ENCODE data around the gene OR5B12.
"Not testable (repeated sequence)": the region's sequence is repeated elsewhere in the genome, so short reads cannot be mapped to it uniquely, and the experiment has no call there.

Gene OR5B12

DNA sequence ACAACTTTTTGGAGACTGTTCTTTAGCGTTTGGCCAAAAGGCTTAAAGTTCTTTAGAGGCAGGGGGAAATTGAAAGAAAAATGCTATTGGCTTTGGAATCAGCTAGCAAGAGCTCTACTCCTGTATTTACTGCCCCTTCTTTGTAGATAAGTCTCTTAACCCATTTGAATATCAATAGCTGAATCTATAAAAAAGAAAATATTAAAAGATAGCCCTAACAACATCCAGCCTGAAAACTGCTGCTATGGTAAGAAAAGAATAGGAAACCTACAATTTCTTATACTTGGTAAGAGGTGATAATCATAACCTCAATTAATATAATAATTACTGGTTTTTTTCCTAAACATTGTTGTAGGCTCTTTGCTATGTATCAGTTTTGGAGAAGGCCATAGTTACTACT, at the start of gene OR5B12:
Gene OR5B12, minus strand, starts transcription at position 101 of the 400 bp plus-strand sequence. CDS start 2,085 bp downstream, outside the sequence.
- DNase-seq, result no peak

DNA sequence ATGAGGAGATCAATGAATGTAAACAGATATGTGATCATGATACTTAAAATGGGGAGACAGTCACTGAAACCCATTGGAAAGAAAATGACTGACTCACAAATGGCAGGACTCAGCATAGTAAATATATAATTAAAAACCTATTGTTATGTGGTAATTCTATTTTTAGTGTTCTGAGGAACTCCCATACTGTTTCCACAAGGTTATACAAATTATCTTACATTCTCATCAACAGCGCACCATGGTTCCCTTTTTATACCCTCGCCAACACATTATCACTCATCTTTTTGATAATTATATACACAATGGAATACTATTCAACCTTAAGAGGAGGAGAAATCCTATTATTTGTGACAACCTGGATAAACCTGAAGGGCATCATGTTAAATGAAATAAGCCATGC, 48.8 kb upstream of the OR5B12 start:
- no peak for DNase-seq

DNA sequence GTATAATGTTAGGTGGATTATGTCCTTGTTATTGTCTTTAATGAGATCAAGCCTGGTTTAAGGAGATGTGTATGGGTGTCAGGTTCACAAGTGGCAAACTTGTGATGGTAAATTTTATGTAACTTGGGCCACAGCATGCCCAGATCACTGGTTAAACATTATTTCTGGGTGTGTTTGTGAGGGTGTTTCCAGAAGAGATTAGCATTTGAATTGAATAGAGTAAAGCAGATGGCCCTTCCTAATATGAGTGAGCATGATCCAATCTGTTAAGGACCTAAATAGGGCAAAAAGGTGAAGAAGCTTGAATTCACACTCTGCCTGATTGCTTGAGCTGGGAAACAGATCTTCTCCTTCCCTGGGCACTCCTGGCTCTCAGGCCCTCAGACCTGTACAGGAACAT, 45.1 kb upstream of the OR5B12 start:
- DNase-seq, result no peak

DNA sequence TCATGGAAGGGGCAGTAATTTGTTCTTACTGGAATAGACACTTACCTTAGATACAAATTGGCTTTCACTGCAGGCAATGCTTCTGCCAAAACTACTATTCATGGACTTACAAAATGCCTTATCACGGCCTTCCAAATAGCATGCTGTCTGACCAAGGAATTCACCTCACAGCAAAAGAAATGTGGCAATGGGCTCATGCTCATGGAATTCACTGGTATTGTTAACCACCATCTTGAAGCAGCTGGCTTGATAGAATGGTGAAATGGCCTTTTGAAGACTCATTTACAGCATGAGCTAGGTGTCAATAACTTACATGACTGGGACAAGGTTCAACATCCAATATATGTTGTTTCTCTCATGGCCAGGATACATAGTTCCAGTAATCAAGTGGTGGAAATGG, 43.9 kb upstream of the OR5B12 start:
- DNase-seq, result no peak

DNA sequence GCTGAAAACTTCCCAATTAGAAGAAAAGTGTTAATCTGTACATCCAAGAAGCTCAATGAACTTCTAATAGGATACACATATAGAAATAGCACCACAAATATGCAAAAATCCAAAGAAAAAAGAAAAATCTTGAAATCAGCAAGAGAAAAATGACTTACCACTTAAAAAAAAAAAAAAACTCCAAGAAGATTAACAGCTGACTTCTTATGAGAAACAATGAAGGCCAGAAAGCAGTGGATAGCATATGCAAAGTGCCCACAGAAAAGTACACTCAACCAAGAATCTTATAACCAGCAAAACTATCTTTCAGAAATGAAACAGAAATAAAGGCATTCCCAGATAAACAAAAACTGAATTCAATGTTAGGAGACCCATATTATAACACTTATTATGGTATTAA, 29.9 kb upstream of the OR5B12 start:
- DNase-seq, result no peak

DNA sequence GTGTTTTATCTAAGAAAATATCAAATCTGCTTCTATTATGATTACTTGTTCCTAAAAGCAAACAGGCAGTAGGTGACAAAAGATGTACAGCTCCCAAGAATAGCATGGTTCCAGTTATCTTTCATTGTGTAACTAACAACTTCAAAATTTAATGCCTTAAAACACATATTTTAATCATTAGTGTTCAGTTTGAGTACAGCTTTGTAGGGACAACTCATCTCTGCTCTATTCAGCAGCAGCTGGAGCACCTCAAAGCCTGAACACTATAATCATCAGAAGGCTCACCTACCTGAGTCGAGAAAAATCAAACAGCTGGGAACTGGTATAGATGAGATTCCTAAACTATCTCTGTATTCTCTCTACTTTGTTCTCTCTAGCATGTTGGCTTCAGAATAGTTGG, 24.3 kb upstream of the OR5B12 start:
- no peak for DNase-seq

DNA sequence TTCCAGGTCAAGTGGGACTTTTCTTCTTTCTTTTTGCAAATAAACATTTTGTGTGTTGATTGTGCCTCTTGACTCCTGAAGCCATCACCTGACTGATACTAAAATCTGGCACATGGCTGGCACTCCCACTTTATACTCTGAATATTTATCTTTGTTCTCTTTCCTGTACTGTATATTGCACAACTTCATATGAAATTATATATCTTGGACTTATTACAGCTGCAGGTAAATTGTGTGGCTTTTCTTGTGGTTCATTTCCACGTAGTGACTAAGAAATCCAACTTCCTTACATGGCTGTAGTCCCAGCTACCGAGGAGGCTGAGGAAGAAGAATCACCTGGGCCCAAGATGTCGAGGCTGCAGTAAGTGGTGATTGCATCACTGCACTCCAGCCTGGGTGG, 23.7 kb upstream of the OR5B12 start:
- DNase-seq, result no peak

DNA sequence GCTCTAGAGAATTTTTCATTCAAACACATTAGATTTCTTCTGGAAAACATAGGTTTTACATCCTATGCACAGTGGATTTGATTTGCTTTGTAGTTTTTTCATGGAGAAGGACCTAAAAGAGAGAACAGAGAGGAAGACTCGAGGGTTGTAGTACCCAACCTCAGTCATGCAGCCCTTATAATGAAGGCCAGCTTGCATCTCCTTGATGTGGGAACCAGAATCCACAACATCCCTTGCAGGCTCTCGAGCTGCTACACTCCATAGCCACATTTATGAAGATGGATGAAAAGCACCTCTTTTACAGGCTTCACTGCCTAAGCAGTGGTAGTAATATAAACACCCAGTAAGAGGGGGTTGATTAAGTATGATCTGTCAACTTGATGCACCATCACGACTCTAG, 9.5 kb upstream of the OR5B12 start:
- DNase-seq, result no peak

DNA sequence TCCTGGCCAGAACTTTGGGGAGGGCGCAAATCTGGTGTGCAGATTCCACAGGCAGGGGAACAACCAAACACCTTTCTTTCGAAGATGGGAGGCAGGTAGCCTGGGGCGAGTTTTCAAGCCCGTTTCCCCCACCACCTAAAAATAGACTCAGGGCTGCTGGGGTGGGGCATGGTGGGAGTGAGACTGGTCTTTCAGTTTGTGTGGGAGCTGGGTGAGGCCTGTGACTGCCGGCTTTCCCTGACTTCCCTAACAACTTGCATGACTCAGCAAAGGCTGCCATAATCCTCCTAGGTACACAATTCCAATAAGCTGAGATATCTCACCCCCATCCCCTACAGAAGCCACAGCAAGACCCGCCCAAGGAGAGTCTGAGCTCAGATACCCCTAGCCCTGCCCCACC, 4.3 kb upstream of the OR5B12 start:
- no peak for DNase-seq

DNA sequence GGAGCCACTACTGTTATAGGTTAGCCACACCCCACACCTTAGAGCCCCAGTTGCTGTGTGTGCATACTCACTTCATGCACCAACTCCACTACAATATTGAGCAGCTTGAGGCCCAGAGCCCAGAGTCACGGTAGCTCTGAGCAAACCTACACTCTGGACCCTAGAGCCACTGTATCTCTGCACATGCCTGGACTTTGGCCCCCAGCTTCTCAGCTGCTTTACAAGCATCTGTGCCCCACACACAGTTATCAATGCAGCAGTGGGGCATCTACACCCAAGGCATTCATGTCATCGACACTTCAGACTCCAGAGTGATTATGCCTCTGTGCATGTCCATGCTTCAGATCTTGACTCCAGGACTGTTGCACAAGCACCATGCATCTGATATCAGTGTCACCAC, 2.3 kb upstream of the OR5B12 start:
- DNase-seq, result no peak

DNA sequence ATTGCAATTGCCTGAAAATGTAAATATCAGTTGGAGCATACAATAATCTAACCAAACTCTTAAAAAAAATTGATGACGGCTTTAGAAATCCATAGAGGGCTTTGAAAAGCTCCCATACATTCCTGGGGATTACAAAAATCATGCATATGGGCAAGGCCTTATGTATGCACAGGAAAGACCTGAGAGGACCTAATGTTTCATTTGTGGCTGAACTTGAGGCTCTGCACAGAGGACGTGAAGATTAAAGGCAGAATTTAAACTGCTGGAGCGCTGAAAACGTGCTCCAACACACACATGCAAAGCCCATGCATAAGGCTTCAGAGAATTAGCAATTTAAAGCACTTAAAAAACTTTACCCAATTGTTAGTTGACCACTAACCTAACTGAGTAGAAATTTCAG, 3.5 kb downstream of the OR5B12 start:
- no peak for DNase-seq

DNA sequence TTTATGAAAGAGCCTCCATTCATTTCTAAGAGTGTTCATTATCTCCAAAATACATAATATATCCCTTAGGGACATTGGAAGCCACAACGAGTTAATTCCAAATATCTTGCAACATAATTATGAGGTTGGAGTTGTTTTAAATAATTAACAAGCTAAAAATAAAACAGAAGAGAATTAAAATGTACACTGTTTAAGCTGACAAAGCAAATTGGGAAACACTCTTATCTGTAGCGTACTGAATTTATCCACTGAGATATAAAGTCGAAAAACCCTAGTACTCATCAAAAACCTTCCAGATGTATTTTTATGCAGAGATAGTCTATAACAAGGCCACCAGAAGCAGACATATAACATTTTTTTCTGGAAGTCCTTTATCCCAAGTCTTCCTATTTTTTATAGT, 7.8 kb downstream of the OR5B12 start:
- DNase-seq, result no peak

DNA sequence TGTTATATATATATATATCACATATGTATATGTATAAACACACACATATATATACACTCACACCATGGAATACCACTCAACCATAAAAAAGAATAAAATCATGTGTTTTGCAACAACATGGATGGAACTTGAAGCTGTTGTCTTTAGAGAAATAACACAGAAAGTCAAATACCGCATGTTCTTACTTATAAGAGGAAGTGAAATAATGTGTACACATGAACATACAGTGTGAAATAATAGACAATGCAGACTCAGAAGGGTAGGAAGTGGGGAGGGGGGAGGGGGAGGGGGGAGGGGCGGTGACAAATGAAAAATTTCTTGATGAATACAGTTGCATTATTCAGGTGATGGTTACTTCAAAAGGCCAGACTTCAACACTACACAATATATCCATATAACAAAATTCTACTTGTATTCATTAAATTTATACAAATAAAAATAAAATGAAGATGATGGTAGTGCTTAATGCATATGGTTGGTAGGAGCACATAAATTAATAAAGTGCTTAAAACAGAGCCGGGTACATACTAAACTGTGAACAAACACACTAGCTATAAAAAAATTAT, 8.3 kb downstream of the OR5B12 start:
- DNase-seq, result no peak

DNA sequence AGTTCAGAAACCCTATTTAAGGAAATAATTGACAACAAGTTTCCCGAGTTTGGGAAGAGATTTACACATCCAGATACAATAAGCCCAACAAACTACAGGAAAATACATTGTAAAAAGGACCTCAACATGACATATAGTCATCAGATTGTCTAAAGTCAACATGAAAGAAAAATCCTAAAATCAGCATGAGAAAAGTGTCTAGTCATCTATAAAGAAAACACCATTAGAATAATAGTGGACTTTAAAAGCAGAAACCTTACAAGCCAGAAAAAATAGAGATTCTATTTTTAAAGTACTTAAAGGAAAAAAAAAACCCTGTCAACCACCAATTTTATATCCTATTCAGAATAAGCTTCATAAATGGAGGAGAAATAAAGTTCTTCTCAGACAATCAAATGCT, 12.8 kb downstream of the OR5B12 start:
- DNase-seq, result no peak

DNA sequence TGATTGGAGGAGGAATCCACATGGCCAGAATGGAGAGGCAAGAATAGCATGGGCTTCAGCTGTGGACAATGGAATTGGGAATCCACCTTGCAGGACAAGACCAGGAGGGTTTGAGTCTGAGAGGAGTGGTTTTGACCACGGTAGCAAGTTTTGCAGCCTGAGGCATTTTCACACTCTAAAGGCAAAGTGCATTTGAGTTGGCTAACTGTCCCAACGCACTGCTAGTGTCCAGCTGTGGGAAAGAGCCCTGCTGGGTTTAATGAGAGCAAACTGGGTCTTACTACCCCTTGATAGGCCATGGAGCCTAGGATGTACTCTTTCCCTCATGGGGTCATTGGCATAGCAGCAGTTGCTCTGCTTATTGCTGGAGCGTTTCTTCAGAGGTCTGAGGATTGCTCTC, 14.0 kb downstream of the OR5B12 start, which contains the start of gene OR5B2:
Gene OR5B2, minus strand, starts transcription at position 101 of the 400 bp plus-strand sequence. CDS start 4,860 bp downstream, outside the sequence.
- DNase-seq, result no peak

DNA sequence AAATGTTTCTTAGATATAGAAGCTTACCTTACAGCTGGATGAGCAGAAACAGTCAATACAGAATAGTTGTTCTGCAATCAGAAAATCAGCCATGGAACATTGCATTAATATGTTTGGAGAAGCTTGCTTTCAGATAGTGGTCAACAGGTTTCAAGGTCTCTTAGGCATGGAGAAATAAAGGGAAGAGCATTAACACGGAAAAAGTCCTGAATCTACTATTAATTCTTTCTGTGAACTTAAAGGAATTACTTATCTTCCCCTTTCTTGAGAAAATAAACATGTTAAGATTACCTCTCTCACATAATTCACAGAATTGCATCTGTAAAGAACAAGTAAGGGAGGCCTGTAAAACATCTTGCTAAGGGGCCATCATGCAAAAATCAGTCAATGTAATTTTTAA, 35.3 kb downstream of the OR5B12 start, which contains the start of gene OR5B3:
Gene OR5B3, minus strand, starts transcription at position 101 of the 400 bp plus-strand sequence. CDS start 3,465 bp downstream, outside the sequence.
- no peak for DNase-seq

DNA sequence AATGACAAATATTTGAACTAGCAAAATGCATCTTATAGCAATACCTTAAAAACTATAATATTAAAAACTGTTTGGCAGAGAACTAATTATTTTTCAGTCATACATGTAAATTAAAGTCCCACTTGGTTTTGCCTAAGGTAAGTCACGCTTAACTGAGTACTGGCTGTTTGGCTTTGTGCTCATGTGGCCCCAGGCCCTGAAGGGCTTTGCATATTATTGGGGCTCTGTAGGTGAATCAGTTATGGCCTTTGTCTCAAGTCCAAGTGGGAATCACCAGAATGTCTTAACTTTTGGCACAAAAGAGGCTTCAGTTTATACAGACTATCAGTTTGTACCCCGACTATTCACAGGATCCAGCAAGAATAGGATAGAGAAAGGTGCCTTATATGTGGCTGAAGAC, 42.4 kb downstream of the OR5B12 start:
- not testable (repeated sequence) for DNase-seq

DNA sequence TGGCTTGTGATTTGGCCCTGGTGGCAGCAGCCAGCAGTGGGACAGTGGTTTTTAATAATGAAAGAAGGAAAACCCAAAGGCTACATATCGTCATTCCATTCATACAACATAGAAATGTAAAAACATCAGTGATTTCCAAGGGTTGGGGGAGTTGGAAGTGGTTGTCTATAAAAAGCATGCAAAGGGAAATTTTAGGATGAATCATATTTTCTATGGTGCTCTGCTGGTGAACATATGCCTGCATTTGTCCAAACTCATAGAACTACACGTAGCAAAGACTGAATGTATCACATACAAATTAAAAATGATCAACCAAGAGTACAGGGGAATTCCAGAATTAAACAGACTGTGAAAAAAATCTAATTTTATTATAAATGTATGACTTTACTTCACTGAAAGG, 46.5 kb downstream of the OR5B12 start:
- no peak for DNase-seq

DNA sequence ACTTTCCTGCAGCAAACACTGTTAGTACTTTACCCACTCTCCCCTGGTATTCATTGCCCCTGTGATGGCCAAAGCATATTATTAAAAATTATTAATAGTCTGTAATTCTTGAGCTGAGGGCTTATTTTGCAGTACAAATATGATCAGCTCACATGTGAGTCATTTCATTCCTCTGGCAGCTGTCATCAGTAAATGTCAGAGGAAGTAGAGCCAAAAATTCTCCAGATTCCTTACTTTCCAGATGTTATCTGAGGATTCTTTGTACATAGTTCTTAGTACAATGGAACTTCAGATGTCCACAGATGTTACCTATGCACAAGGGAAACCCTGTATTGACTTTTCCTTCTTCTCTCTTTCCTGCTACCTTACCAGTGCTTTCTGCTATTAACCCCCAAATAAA, 47.8 kb downstream of the OR5B12 start:
- DNase-seq, result no peak

DNA sequence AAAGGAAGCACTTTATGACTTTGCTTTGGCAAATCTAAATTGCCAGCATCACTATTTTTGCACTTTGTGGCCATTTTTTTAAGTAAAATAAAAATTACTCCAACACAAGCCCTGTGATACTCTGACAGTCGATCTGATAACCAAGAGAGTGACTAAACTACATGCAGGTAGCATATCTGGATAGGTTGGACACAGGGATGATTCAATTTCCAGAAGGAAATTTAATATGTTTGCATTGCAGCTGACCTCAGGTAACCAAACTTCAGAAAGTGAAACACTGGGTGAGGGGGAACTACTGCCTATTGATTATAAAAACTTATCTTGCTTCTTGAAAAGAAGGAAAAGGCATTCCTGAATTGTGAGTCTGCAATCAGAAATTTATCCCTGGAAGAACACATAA, 49.3 kb downstream of the OR5B12 start:
- DNase-seq, result no peak

DNA sequence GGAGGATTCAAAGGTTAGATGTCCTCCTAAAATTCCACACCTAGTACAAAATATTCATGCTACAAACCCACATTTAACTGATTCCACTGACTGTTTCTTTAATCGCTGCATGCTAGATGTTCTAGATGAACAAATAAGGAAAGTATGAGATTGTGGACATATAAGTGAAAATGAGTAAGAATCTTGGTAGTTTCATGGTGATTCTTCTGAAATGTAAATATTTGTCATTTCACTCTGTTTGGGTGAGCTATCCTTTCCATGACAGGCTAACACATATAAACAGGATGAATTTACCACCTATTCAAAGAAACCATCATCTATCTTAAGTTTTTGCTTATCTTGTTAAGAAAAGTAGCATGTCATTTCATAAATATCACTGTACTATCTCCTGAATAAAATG, 50.2 kb downstream of the OR5B12 start:
- no peak for DNase-seq

DNA sequence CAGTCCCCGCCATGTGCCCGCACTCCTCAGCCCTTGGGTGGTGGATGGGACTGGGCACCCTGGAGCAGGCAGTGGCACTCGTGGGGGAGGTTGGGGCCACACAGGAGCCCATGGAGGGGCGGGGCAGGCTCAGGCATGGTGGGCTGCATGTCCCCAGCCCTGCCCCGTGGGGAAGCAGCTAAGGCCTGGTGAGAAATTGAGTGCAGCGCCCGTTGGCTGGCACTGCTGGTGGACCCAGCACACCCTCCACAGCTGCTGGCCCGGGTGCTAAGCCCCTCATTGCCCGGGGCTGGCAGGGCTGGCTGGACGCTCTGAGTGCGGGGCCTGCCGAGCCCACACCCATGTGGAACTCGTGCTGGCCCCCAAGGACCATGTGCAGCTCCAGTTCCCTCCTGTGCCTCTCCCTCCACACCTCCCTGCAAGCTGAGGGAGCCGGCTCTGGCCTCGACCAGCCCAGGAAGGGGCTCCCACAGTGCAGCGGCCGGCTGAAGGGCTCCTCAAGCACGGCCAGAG, 51.4 kb downstream of the OR5B12 start:
- no peak for DNase-seq

All from stimulated activated CD4-positive, alpha-beta T cell treated with anti-CD3 and anti-CD28 coated beads, Interleukin-4, amount 100 ng/mL, for 1 hour (primary cell).